ENCODE data around the gene CLDN22. TPM values are rescaled to one million over a fixed set of nuclear protein-coding genes. Genes with fewer than 3 reads are reported as not detected.
A peak's percentile ranks its signal among the peaks of the same experiment; 100 is the strongest.

The CLDN22 gene
- total RNA-seq, 6 donors from 2014 or later, result 1.8 TPM; not detected in 5

DNA sequence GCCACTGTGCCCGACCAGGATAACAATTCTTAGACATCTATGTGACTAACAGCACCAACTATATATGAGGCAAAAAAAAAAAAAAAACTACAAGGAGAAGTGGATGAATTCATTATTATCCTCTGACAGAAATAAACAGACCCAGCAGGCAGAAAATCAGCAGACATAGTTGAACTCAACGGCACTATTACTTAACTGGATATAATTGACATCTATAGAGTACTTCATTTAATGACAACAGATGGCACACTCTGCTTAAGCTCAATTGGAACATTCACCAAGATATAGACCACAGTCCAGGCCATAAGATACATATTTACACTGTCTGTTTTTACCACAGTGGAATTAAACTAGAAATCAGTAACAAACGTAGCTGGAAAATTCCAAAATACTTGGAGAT lies 13.3 kb downstream of the CLDN22 start:
- no peak overlapping the region for H3K4me3 ChIP-seq
- no peaks in the 10 kb centered on the region for H3K9me3 ChIP-seq
- DNase-seq, result no peak
- no peak overlapping the region for H3K27ac ChIP-seq
- no peaks in the 10 kb centered on the region for H3K4me1 ChIP-seq
- H3K36me3 ChIP-seq, result peaks cover 0 to 8% (median 0%) of the 10 kb centered on the region in 4 donors
- 92 to 93% methylated on average over 3 of the region's 3 CpGs for WGBS, 2 donors
- TF ChIP-seq EP300 (IDR thresholded peaks at IDR 0.05) (no peak), POLR2A (IDR thresholded peaks at IDR 0.05) (no peak), POLR2AphosphoS5 (IDR thresholded peaks at IDR 0.05) (no peak)
- TF ChIP-seq, protein P1, sequence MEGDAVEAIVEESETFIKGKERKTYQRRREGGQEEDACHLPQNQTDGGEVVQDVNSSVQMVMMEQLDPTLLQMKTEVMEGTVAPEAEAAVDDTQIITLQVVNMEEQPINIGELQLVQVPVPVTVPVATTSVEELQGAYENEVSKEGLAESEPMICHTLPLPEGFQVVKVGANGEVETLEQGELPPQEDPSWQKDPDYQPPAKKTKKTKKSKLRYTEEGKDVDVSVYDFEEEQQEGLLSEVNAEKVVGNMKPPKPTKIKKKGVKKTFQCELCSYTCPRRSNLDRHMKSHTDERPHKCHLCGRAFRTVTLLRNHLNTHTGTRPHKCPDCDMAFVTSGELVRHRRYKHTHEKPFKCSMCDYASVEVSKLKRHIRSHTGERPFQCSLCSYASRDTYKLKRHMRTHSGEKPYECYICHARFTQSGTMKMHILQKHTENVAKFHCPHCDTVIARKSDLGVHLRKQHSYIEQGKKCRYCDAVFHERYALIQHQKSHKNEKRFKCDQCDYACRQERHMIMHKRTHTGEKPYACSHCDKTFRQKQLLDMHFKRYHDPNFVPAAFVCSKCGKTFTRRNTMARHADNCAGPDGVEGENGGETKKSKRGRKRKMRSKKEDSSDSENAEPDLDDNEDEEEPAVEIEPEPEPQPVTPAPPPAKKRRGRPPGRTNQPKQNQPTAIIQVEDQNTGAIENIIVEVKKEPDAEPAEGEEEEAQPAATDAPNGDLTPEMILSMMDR (IDR thresholded peaks at IDR 0.05), result no peak
- H3K27me3 ChIP-seq, result no peaks in the 10 kb centered on the region
- ATAC-seq (ENCODE audit: low FRiP score in 2 of 2), result no peak

DNA sequence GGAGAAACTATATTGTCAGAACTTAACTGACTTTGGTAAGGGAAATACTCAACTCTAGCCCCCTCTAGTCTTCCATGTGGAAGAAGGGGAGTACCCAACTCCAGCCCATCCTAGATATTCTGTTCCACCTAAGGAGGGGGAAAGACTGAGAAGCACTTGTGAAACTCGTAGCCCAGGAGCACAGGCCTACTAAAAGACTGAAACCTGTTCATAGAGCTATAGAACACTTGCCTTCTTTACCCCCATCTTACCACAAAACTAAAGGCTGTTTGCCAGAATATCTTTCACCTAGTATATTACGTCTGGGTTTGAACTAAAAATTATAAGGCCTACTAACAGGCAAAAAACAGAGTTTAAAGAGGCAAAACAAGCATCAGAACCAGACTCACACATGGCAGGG lies 15.5 kb downstream of the CLDN22 start:
- TF ChIP-seq, protein P1 (IDR thresholded peaks at IDR 0.05), result no peak
- TF ChIP-seq POLR2A (IDR thresholded peaks at IDR 0.05) (no peak), EP300 (IDR thresholded peaks at IDR 0.05) (no peak), POLR2AphosphoS5 (IDR thresholded peaks at IDR 0.05) (no peak)
- Histone ChIP-seq H3K36me3 (peaks cover 0 to 7% (median 0%) of the 10 kb centered on the region in 4 donors), H3K27ac (no peak overlapping the region), H3K27me3 (no peaks in the 10 kb centered on the region), H3K9me3 (no peaks in the 10 kb centered on the region), H3K4me3 (no peak overlapping the region), H3K4me1 (no peaks in the 10 kb centered on the region)
- DNase-seq (no peak), ATAC-seq (ENCODE audit: low FRiP score in 2 of 2) (no peak)
- WGBS, 2 donors, result 89 to 93% methylated on average over 2 of the region's 2 CpGs

DNA sequence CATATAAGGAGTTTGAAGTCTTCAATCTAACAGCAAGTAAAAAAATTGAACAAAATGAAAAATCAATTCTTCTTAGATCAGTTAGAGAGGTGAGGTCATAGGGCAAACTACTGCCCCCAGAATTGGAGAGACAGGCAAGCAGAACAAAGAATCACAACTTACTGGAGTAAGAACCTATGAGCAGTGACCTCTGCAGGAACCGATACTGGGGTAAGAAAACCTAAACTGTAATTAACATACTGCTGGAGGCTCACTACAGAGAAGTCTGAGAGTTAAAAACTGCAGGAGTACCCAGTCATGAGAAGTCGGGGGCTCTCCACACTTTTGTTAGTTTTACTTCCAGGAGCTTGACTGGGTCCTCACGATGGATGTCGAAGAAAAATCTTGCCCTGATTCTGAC lies 16.0 kb downstream of the CLDN22 start:
- peaks cover 0 to 7% (median 0%) of the 10 kb centered on the region in 4 donors for H3K36me3 ChIP-seq
- H3K27me3 ChIP-seq, result no peaks in the 10 kb centered on the region

DNA sequence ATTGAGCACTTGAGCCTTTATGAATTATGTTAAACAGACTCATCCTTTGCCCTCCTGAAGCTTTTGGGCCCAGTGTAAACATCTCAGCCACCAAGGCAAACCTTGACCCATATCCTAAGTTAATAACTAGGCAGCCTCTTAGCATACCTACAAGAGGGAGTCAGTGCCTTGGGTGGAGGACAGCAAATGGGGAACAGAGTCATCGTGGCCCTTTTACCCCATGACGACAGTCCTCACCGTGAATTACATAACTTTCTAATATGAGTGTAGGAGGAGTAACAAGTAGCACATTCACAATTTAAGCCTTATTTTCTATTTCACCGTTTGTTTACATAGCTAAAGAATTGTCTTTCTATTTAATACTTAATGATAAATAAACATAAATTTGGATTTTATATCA lies 16.8 kb downstream of the CLDN22 start:
- TF ChIP-seq EP300 (IDR thresholded peaks at IDR 0.05), result no peak
- TF ChIP-seq POLR2AphosphoS5 (IDR thresholded peaks at IDR 0.05), result no peak
- TF ChIP-seq POLR2A (IDR thresholded peaks at IDR 0.05), result no peak
- TF ChIP-seq, protein P1 (IDR thresholded peaks at IDR 0.05), result no peak
- Histone ChIP-seq H3K4me1 (no peaks in the 10 kb centered on the region), H3K4me3 (no peak overlapping the region), H3K36me3 (peaks cover 0 to 7% (median 0%) of the 10 kb centered on the region in 4 donors), H3K9me3 (no peaks in the 10 kb centered on the region), H3K27ac (no peak overlapping the region), H3K27me3 (no peaks in the 10 kb centered on the region)
- DNase-seq, result no peak
- ATAC-seq (ENCODE audit: low FRiP score in 2 of 2), result peak in 1 of 2 donors; percentile 60
- WGBS, 2 donors, result 62 to 73% methylated on average over 4 of the region's 4 CpGs

More for the DNA sequence above, 16.0 kb downstream of the CLDN22 start:
- Histone ChIP-seq H3K4me3 (no peak overlapping the region), H3K9me3 (no peaks in the 10 kb centered on the region), H3K27ac (no peak overlapping the region), H3K4me1 (no peaks in the 10 kb centered on the region)
- DNase-seq (no peak), ATAC-seq (ENCODE audit: low FRiP score in 2 of 2) (no peak)
- TF ChIP-seq POLR2A (IDR thresholded peaks at IDR 0.05), result no peak
- TF ChIP-seq, protein P1 (IDR thresholded peaks at IDR 0.05), result no peak
- no peak for TF ChIP-seq EP300 (IDR thresholded peaks at IDR 0.05)
- TF ChIP-seq POLR2AphosphoS5 (IDR thresholded peaks at IDR 0.05), result no peak
- 78 to 93% methylated on average over 4 of the region's 4 CpGs for WGBS, 2 donors

DNA sequence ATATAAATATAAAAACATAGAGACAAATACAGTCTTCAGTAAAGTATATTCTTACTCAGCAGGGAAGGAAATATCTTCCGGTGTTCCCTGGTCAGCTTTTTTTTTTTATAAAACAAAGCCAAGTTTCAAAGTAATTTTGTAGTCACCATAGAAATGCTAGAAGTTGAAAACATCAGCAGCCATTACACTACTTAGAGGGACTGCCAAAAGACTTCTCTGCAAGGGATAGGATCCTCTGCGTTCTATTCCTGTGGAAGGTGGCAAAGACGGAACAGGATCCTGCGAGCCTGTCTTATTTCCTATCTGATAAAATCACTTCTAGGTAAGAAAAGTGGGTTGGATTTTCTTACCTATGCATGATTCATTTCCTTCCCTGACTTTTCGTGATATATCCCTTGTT lies 19.4 kb downstream of the CLDN22 start:
- no peaks in the 10 kb centered on the region for H3K4me1 ChIP-seq
- DNase-seq (no peak), ATAC-seq (ENCODE audit: low FRiP score in 2 of 2) (no peak)
- H3K9me3 ChIP-seq, result no peaks in the 10 kb centered on the region
- H3K27me3 ChIP-seq, result no peaks in the 10 kb centered on the region
- peaks cover 0 to 18% (median 7%) of the 10 kb centered on the region in 4 donors for H3K36me3 ChIP-seq
- H3K4me3 ChIP-seq, result no peak overlapping the region
- H3K27ac ChIP-seq, result no peak overlapping the region
- TF ChIP-seq POLR2A (IDR thresholded peaks at IDR 0.05) (no peak), POLR2AphosphoS5 (IDR thresholded peaks at IDR 0.05) (no peak), EP300 (IDR thresholded peaks at IDR 0.05) (no peak)
- TF ChIP-seq, protein P1 (IDR thresholded peaks at IDR 0.05), result no peak
- 77 to 81% methylated on average over 5 of the region's 5 CpGs for WGBS, 2 donors

Data from upper lobe of left lung (tissue), 6 donors.